Skin epidermis (tissue), 12 donors: ENCODE data around the gene CCDC102A.
"Not testable (repeated sequence)": the region's sequence is repeated elsewhere in the genome, so short reads cannot be mapped to it uniquely, and the experiment has no call there.

Experiments
- H3K27ac ChIP-seq, 21 experiments: fragments of 200-600 bp; sonication (generic) in 11 of 21; one replicate each; pipeline ENCODE4 v1.5.0; 2020; ENCODE audit warnings: mild to moderate bottlenecking in 3 of 21, inconsistent platforms in 2 of 21, moderate library complexity in 2 of 21
- H3K4me3 ChIP-seq, 7 experiments: fragments of 200-600 bp; sonication (generic) in 2 of 7; one replicate each; pipeline ENCODE4 v1.5.0; 2020; ENCODE audit warnings: inconsistent platforms in 2 of 7, mild to moderate bottlenecking in 2 of 7, moderate library complexity in 1 of 7

CCDC102A gene

GRCh38 chr16:57567691-57568090, 31.3 kb upstream of the CCDC102A start:
- Histone ChIP-seq H3K4me3 (no peak overlapping the region), H3K27ac (no peak overlapping the region)

GRCh38 chr16:57566436-57566835, 30.1 kb upstream of the CCDC102A start:
- H3K4me3 ChIP-seq = no peak overlapping the region
- no peak overlapping the region for H3K27ac ChIP-seq

- Histone ChIP-seq H3K27ac (no peak overlapping the region), H3K4me3 (no peak overlapping the region)
These were observed 29.1 kb upstream of the CCDC102A start for GRCh38 chr16:57565461-57565860.

GRCh38 chr16:57564571-57565270, 28.4 kb upstream of the CCDC102A start:
- Histone ChIP-seq H3K4me3 (no peak overlapping the region), H3K27ac (no peak overlapping the region)

GRCh38 chr16:57563761-57564160, 27.4 kb upstream of the CCDC102A start:
- Histone ChIP-seq H3K27ac (no peak overlapping the region), H3K4me3 (no peak overlapping the region)

GRCh38 chr16:57563487-57563750, 27.0 kb upstream of the CCDC102A start:
- H3K4me3 ChIP-seq = no peak overlapping the region
- no peak overlapping the region for H3K27ac ChIP-seq

GRCh38 chr16:57562669-57563486, 26.5 kb upstream of the CCDC102A start:
- no peak overlapping the region for H3K27ac ChIP-seq

GRCh38 chr16:57562066-57562465, 25.7 kb upstream of the CCDC102A start:
- Histone ChIP-seq H3K4me3 (no peak overlapping the region), H3K27ac (no peak overlapping the region)

More at GRCh38 chr16:57562669-57563486, 26.5 kb upstream of the CCDC102A start:
- H3K4me3 ChIP-seq = no peak overlapping the region

GRCh38 chr16:57559072-57559790, 22.9 kb upstream of the CCDC102A start:
- H3K4me3 ChIP-seq = no peak overlapping the region
- no peak overlapping the region for H3K27ac ChIP-seq

GRCh38 chr16:57556941-57557541, 20.7 kb upstream of the CCDC102A start:
- no peak overlapping the region for H3K27ac ChIP-seq
- no peak overlapping the region for H3K4me3 ChIP-seq

- Histone ChIP-seq H3K27ac (no peak overlapping the region), H3K4me3 (no peak overlapping the region)
These were observed 19.5 kb upstream of the CCDC102A start for GRCh38 chr16:57555831-57556230.

GRCh38 chr16:57551057-57551456, 14.7 kb upstream of the CCDC102A start:
- Histone ChIP-seq H3K4me3 (no peak overlapping the region), H3K27ac (no peak overlapping the region)

GRCh38 chr16:57549730-57550129, 13.4 kb upstream of the CCDC102A start:
- Histone ChIP-seq H3K4me3 (no peak overlapping the region), H3K27ac (no peak overlapping the region)

- Histone ChIP-seq H3K27ac (no peak overlapping the region), H3K4me3 (no peak overlapping the region)
These were observed 12.0 kb upstream of the CCDC102A start for GRCh38 chr16:57548408-57548807.

- H3K27ac ChIP-seq, H3K4me3 ChIP-seq: not testable (repeated sequence)
These were observed 11.2 kb upstream of the CCDC102A start for GRCh38 chr16:57547524-57547923.

- peak overlapping the region in 3 of 21 experiments; percentile 24 to 63 (median 44) for H3K27ac ChIP-seq
- H3K4me3 ChIP-seq = no peak overlapping the region
These were observed 7.8 kb upstream of the CCDC102A start for GRCh38 chr16:57544124-57544653.

GRCh38 chr16:57541754-57542435, 5.5 kb upstream of the CCDC102A start:
- H3K27ac ChIP-seq = peak overlapping the region in 8 of 21 experiments; percentile 3 to 77 (median 53)
- H3K4me3 ChIP-seq = no peak overlapping the region

- H3K4me3 ChIP-seq = no peak overlapping the region
- peak overlapping the region in 4 of 21 experiments; percentile 7 to 77 (median 64) for H3K27ac ChIP-seq
These were observed 4.8 kb upstream of the CCDC102A start for GRCh38 chr16:57540906-57541753.

- Histone ChIP-seq H3K4me3 (no peak overlapping the region), H3K27ac (peak overlapping the region in 1 of 21 experiments; percentile 66)
These were observed 4.0 kb upstream of the CCDC102A start for GRCh38 chr16:57540387-57540786.
